Measurements from ENCODE around the gene SPG7. TPM values are rescaled to one million over a fixed set of nuclear protein-coding genes. Genes with fewer than 3 reads are reported as not detected.

SPG7 gene
- total RNA-seq, 1 donor from 2014 or later: 184 TPM

- TF ChIP-seq, protein P1, sequence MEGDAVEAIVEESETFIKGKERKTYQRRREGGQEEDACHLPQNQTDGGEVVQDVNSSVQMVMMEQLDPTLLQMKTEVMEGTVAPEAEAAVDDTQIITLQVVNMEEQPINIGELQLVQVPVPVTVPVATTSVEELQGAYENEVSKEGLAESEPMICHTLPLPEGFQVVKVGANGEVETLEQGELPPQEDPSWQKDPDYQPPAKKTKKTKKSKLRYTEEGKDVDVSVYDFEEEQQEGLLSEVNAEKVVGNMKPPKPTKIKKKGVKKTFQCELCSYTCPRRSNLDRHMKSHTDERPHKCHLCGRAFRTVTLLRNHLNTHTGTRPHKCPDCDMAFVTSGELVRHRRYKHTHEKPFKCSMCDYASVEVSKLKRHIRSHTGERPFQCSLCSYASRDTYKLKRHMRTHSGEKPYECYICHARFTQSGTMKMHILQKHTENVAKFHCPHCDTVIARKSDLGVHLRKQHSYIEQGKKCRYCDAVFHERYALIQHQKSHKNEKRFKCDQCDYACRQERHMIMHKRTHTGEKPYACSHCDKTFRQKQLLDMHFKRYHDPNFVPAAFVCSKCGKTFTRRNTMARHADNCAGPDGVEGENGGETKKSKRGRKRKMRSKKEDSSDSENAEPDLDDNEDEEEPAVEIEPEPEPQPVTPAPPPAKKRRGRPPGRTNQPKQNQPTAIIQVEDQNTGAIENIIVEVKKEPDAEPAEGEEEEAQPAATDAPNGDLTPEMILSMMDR (IDR thresholded peaks at IDR 0.05; ENCODE audit: unreplicated experiment): no peak
- Mint-ChIP-seq H3K9me3 (ENCODE audit: low read depth) (no peaks in the 10 kb centered on the region), H3K27ac (no peak overlapping the region), H3K27me3 (no peaks in the 10 kb centered on the region), H3K36me3 (ENCODE audit: insufficient read depth) (no peaks in the 10 kb centered on the region), H3K4me1 (ENCODE audit: low read depth) (no peaks in the 10 kb centered on the region), H3K4me3 (ENCODE audit: low read depth) (no peak overlapping the region)
- no peak for DNase-seq (ENCODE audit: low spot score, unreplicated experiment)
Observed at GRCh38 chr16:89588413-89589109, 80.4 kb downstream of the SPG7 start.

- Mint-ChIP-seq H3K9me3 (ENCODE audit: low read depth) (no peaks in the 10 kb centered on the region), H3K27me3 (no peaks in the 10 kb centered on the region), H3K4me3 (ENCODE audit: low read depth) (no peak overlapping the region), H3K36me3 (ENCODE audit: insufficient read depth) (no peaks in the 10 kb centered on the region), H3K27ac (no peak overlapping the region), H3K4me1 (ENCODE audit: low read depth) (no peaks in the 10 kb centered on the region)
- TF ChIP-seq, protein P1 (IDR thresholded peaks at IDR 0.05; ENCODE audit: unreplicated experiment): no peak
- DNase-seq (ENCODE audit: low spot score, unreplicated experiment): no peak
Observed at GRCh38 chr16:89589241-89589926, 81.2 kb downstream of the SPG7 start.

- Mint-ChIP-seq H3K27me3 (no peaks in the 10 kb centered on the region), H3K4me3 (ENCODE audit: low read depth) (no peak overlapping the region), H3K9me3 (ENCODE audit: low read depth) (no peaks in the 10 kb centered on the region), H3K36me3 (ENCODE audit: insufficient read depth) (no peaks in the 10 kb centered on the region), H3K27ac (no peak overlapping the region), H3K4me1 (ENCODE audit: low read depth) (no peaks in the 10 kb centered on the region)
- TF ChIP-seq, protein P1 (IDR thresholded peaks at IDR 0.05; ENCODE audit: unreplicated experiment): no peak
- DNase-seq (ENCODE audit: low spot score, unreplicated experiment): no peak
Observed at GRCh38 chr16:89593841-89594240, 85.6 kb downstream of the SPG7 start.

GRCh38 chr16:89595330-89596060 is 87.3 kb downstream of the SPG7 start:
- no peaks in the 10 kb centered on the region for H3K36me3 Mint-ChIP-seq (ENCODE audit: insufficient read depth)
- H3K9me3 Mint-ChIP-seq (ENCODE audit: low read depth): no peaks in the 10 kb centered on the region
- H3K4me3 Mint-ChIP-seq (ENCODE audit: low read depth): no peak overlapping the region
- H3K27ac Mint-ChIP-seq: no peak overlapping the region
- TF ChIP-seq, protein P1 (IDR thresholded peaks at IDR 0.05; ENCODE audit: unreplicated experiment): no peak
- no peaks in the 10 kb centered on the region for H3K27me3 Mint-ChIP-seq
- no peaks in the 10 kb centered on the region for H3K4me1 Mint-ChIP-seq (ENCODE audit: low read depth)
- DNase-seq (ENCODE audit: low spot score, unreplicated experiment): no peak

- no peak overlapping the region for H3K4me3 Mint-ChIP-seq (ENCODE audit: low read depth)
- no peak overlapping the region for H3K27ac Mint-ChIP-seq
- H3K36me3 Mint-ChIP-seq (ENCODE audit: insufficient read depth): no peaks in the 10 kb centered on the region
- H3K4me1 Mint-ChIP-seq (ENCODE audit: low read depth): no peaks in the 10 kb centered on the region
- no peaks in the 10 kb centered on the region for H3K27me3 Mint-ChIP-seq
- TF ChIP-seq, protein P1 (IDR thresholded peaks at IDR 0.05; ENCODE audit: unreplicated experiment): no peak
- DNase-seq (ENCODE audit: low spot score, unreplicated experiment): no peak
- H3K9me3 Mint-ChIP-seq (ENCODE audit: low read depth): no peaks in the 10 kb centered on the region
Observed at GRCh38 chr16:89596061-89596689, 88.0 kb downstream of the SPG7 start.
